Measurements from ENCODE around the gene ATP8B1. TPM values are rescaled to one million over a fixed set of nuclear protein-coding genes. Genes with fewer than 3 reads are reported as not detected.

ATP8B1 gene
- total RNA-seq, 1 experiment from 2014 or later, result 1.1 TPM

DNA sequence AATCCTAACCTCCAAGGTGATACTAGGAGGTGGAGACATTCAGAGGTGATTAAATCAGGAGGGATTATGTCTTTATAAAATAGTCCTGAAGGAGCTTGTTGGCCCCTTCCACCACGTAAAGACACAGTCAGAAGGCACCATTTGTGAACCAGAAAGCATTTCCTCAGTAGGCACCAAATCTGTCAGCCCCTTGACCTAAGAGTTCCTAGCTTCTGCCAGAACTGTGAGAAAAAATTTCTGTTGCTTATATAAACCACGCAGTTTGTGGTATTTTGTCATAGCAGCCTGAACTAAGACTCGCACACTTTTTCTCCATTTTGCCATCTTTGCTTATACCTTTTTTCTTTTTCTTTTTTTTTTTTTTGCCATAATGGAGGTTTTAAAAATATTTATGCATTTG is 162.9 kb downstream of the ATP8B1 start:
- no peak overlapping the region for H3K4me2 ChIP-seq (ENCODE audit: insufficient read depth, insufficient read length, low read length)
- H3K79me1 ChIP-seq (ENCODE audit: insufficient read depth, low read depth, low read length, poor library complexity, severe bottlenecking), result no peaks in the 10 kb centered on the region
- no peaks in the 10 kb centered on the region for H3K27me3 ChIP-seq (ENCODE audit: insufficient read depth, low read length)
- no peak overlapping the region for H4K91ac ChIP-seq (ENCODE audit: insufficient read length, low read depth, low read length)
- no peak overlapping the region for H2BK5ac ChIP-seq (ENCODE audit: insufficient read length, low read length)
- H2AFZ ChIP-seq (ENCODE audit: low read length), result no peak overlapping the region
- H3T11ph ChIP-seq (ENCODE audit: low read length), result no peak overlapping the region
- no peak overlapping the region for H4K5ac ChIP-seq (ENCODE audit: insufficient read length, low read depth, low read length)
- no peak overlapping the region for H2BK12ac ChIP-seq (ENCODE audit: insufficient read length, low read depth, low read length)
- Mint-ChIP-seq H3K4me1 (no peaks in the 10 kb centered on the region), H3K9me3 (peaks cover 0 to 5% of the 10 kb centered on the region in 2 experiments; a peak in 1 of 5 replicates), H3K27me3 (ENCODE audit: low read depth) (no peaks in the 10 kb centered on the region), H3K27ac (no peak overlapping the region), H3K36me3 (ENCODE audit: insufficient read depth in 1 of 3, low read depth in 3 of 3) (peaks cover 16 to 32% (median 26%) of the 10 kb centered on the region in 3 experiments), H3K4me3 (no peak overlapping the region)
- no peak overlapping the region for H2BK120ac ChIP-seq (ENCODE audit: low read depth, low read length, poor library complexity, severe bottlenecking)
- no CpG with 5 or more reads among the region's 3 CpGs for WGBS (ENCODE audit: extremely low coverage, insufficient read length, low lambda C conversion rate)
- H3K9me3 ChIP-seq (ENCODE audit: control insufficient read depth, low read depth, low read length), result no peaks in the 10 kb centered on the region
- no peak overlapping the region for H2BK20ac ChIP-seq (ENCODE audit: low read depth, low read length, poor library complexity, severe bottlenecking)
- TF ChIP-seq, protein P1, sequence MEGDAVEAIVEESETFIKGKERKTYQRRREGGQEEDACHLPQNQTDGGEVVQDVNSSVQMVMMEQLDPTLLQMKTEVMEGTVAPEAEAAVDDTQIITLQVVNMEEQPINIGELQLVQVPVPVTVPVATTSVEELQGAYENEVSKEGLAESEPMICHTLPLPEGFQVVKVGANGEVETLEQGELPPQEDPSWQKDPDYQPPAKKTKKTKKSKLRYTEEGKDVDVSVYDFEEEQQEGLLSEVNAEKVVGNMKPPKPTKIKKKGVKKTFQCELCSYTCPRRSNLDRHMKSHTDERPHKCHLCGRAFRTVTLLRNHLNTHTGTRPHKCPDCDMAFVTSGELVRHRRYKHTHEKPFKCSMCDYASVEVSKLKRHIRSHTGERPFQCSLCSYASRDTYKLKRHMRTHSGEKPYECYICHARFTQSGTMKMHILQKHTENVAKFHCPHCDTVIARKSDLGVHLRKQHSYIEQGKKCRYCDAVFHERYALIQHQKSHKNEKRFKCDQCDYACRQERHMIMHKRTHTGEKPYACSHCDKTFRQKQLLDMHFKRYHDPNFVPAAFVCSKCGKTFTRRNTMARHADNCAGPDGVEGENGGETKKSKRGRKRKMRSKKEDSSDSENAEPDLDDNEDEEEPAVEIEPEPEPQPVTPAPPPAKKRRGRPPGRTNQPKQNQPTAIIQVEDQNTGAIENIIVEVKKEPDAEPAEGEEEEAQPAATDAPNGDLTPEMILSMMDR (conservative IDR thresholded peaks at IDR 0.05), result no peak
- H3K23ac ChIP-seq (ENCODE audit: insufficient read length, low read depth, low read length), result no peak overlapping the region
- H3K56ac ChIP-seq (ENCODE audit: insufficient read length, low read depth, low read length), result no peak overlapping the region
- no peak overlapping the region for H4K8ac ChIP-seq (replicated peaks; ENCODE audit: insufficient read length, low read depth, low read length)
- no peak overlapping the region for H2BK15ac ChIP-seq (ENCODE audit: low read depth, low read length)
- H3K9ac ChIP-seq (ENCODE audit: extremely low read depth, insufficient read length, low read length), result no peak overlapping the region
- H3K4ac ChIP-seq (ENCODE audit: low read depth, low read length), result no peak overlapping the region
- H3K18ac ChIP-seq (ENCODE audit: insufficient read length, low read depth, low read length), result no peak overlapping the region
- H3K4me1 ChIP-seq (ENCODE audit: insufficient read depth, low read length), result no peaks in the 10 kb centered on the region
- no peaks in the 10 kb centered on the region for H3K23me2 ChIP-seq (ENCODE audit: insufficient read length, low read depth, low read length, poor library complexity, severe bottlenecking)
- H2AK5ac ChIP-seq (ENCODE audit: insufficient read length, low read length), result no peak overlapping the region
- no peak overlapping the region for H3K27ac ChIP-seq (ENCODE audit: insufficient read length, low read depth, low read length)
- H3K79me2 ChIP-seq (ENCODE audit: insufficient read depth, low read length), result no peaks in the 10 kb centered on the region
- H4K20me1 ChIP-seq (ENCODE audit: control insufficient read depth, insufficient read depth, insufficient read length), result no peaks in the 10 kb centered on the region
- H3K14ac ChIP-seq (ENCODE audit: insufficient read depth, low read length), result no peak overlapping the region
- DNase-seq, result no peak

Data from H9 (cell line).